ENCODE results near the gene ECHS1. TPM values are rescaled to one million over a fixed set of nuclear protein-coding genes. Genes with fewer than 3 reads are reported as not detected.

Gene ECHS1
- total and polyA plus RNA-seq, 2 of the 8 experiments (the other 6 are each of a cell fraction or from before 2014, with no cell fraction given), result 41.7 to 101 TPM

GRCh38 chr10:133312769-133313145, 60.4 kb downstream of the ECHS1 start:
- H3K27me3 ChIP-seq (replicated peaks in 1 of 4; ENCODE audit: control insufficient read depth in 3 of 4, extremely low read depth in 1 of 4, insufficient read depth in 3 of 4, low read length in 3 of 4), result no peaks in the 10 kb centered on the region
- no peak overlapping the region for H4K5ac ChIP-seq (ENCODE audit: insufficient read length, low read depth, low read length)
- no peak for DNase-seq (ENCODE audit: low read depth in 1 of 2, low spot score in 2 of 2)
- FAIRE-seq, result no peak
- H3K23ac ChIP-seq (ENCODE audit: insufficient read length), result no peak overlapping the region
- no peak overlapping the region for H2AFZ ChIP-seq (ENCODE audit: low read length)
- no peak overlapping the region for H3K14ac ChIP-seq (ENCODE audit: insufficient read length)
- no peak overlapping the region for H2BK20ac ChIP-seq (ENCODE audit: low read length)
- H3K4me1 ChIP-seq (replicated peaks in 1 of 4; ENCODE audit: control insufficient read depth in 3 of 4, insufficient read depth in 4 of 4, low read length in 3 of 4), result peaks cover 0 to 5% (median 1%) of the 10 kb centered on the region in 4 experiments; a peak in 4 of 7 replicates
- no peak overlapping the region for H3K9ac ChIP-seq (replicated peaks in 1 of 4; ENCODE audit: extremely low read depth in 1 of 4, low read depth in 3 of 4, low read length in 3 of 4)
- peaks cover 3 to 5% of the 10 kb centered on the region in 2 experiments; a peak in 3 of 4 replicates for H3K79me2 ChIP-seq (ENCODE audit: control insufficient read depth in 1 of 2, insufficient read depth in 2 of 2, low read length in 2 of 2)
- H2BK15ac ChIP-seq (ENCODE audit: low read length), result no peak overlapping the region
- H3K27ac ChIP-seq (ENCODE audit: low read depth, low read length), result no peak overlapping the region
- peaks cover 3 to 5% of the 10 kb centered on the region in 2 experiments for H4K20me1 ChIP-seq (replicated peaks in 1 of 2; ENCODE audit: control insufficient read depth in 1 of 2, insufficient read depth in 2 of 2, low read length in 2 of 2)
- H2BK5ac ChIP-seq (ENCODE audit: low read depth, low read length), result no peak overlapping the region
- H4K8ac ChIP-seq (ENCODE audit: extremely low read depth, insufficient read depth, low read length), result no peak overlapping the region
- H2BK12ac ChIP-seq (ENCODE audit: low read depth, low read length), result no peak overlapping the region
- H3K23me2 ChIP-seq (ENCODE audit: low read depth, low read length), result peaks cover 10% of the 10 kb centered on the region; the same call in 1 of the 2 replicates
- no peak overlapping the region for H3K4me2 ChIP-seq (ENCODE audit: insufficient read depth in 1 of 2, low read depth in 2 of 2, low read length in 2 of 2)
- H2AK5ac ChIP-seq (ENCODE audit: low read depth, low read length), result no peak overlapping the region
- H3K56ac ChIP-seq (replicated peaks; ENCODE audit: insufficient read length, low read depth, low read length), result no peak overlapping the region
- no peak overlapping the region for H4K91ac ChIP-seq (replicated peaks; ENCODE audit: insufficient read length, low read length)
- no peak overlapping the region for H3K4ac ChIP-seq (replicated peaks; ENCODE audit: insufficient read length, low read depth, low read length)
- ChIA-PET POLR2A (ENCODE audit: partially characterized antibody) (no interaction called here), CTCF (ENCODE audit: partially characterized antibody) (no interaction called here)
- H3K36me3 ChIP-seq (ENCODE audit: control insufficient read depth in 2 of 4, insufficient read depth in 4 of 4, low read length in 3 of 4), result peaks cover 4 to 22% (median 6%) of the 10 kb centered on the region in 4 experiments; a peak in 7 of 8 replicates
- no peaks in the 10 kb centered on the region for H3K9me3 ChIP-seq (ENCODE audit: insufficient read depth in 2 of 2, low read depth in 1 of 2, low read length in 1 of 2)
- WGBS, 2 experiments (ENCODE audit: extremely low coverage in 1 of 2, insufficient coverage in 1 of 2, insufficient read length in 1 of 2, insufficient replicate concordance in 2 of 2, low coverage in 1 of 2, low lambda C conversion rate in 2 of 2, missing lambda C conversion rate in 1 of 2), result 87% methylated on average over 9 of the region's 9 CpGs; no CpG with 5 or more reads in 1 of the 2 experiments
- H3K79me1 ChIP-seq (ENCODE audit: low read depth, low read length), result 0 out of 2 replicates have a peak, but pooled peaks cover 4% of the 10 kb centered on the region
- no peak overlapping the region for H3K18ac ChIP-seq (ENCODE audit: extremely low read depth, low read length)
- no peak overlapping the region for H2BK120ac ChIP-seq (replicated peaks; ENCODE audit: low read depth, low read length)
- H3K4me3 ChIP-seq (ENCODE audit: extremely low read depth in 1 of 4, insufficient read depth in 2 of 4, low read depth in 3 of 4, low read length in 4 of 4), result no peak overlapping the region
- no peak for TF ChIP-seq RAD21 (IDR thresholded peaks at IDR 0.05 in 1 of 2, conservative IDR thresholded peaks at IDR 0.05 in 1 of 2; ENCODE audit: low read depth in 2 of 2, low read length in 2 of 2)
- TF ChIP-seq CTBP2 (IDR thresholded peaks at IDR 0.05; ENCODE audit: borderline replicate concordance, insufficient read depth, insufficient read length, low read length), result no peak
- no peak for TF ChIP-seq SP4 (IDR thresholded peaks at IDR 0.05; ENCODE audit: low read length)
- TF ChIP-seq CHD2 (IDR thresholded peaks at IDR 0.05; ENCODE audit: low read length), result no peak
- TF ChIP-seq TBP (IDR thresholded peaks at IDR 0.05; ENCODE audit: low read depth, low read length), result no peak
- TF ChIP-seq PHF8 (conservative IDR thresholded peaks at IDR 0.05; ENCODE audit: low read depth, low read length), result no peak
- no peak for TF ChIP-seq EZH2 (IDR thresholded peaks at IDR 0.05; ENCODE audit: low read depth, low read length, severe bottlenecking)
- TF ChIP-seq ZNF274 (IDR thresholded peaks at IDR 0.05; ENCODE audit: borderline replicate concordance, extremely low read depth, low read length), result no peak
- TF ChIP-seq GTF2F1 (IDR thresholded peaks at IDR 0.05; ENCODE audit: borderline replicate concordance, low read depth, low read length), result no peak
- TF ChIP-seq CEBPB (IDR thresholded peaks at IDR 0.05; ENCODE audit: low read depth, low read length), result no peak
- TF ChIP-seq RBBP5 (IDR thresholded peaks at IDR 0.05; ENCODE audit: borderline replicate concordance, low read depth, low read length), result no peak
